Thyroid gland (tissue), 4 donors: ENCODE measurements around the gene TNS4. TPM values are rescaled to one million over a fixed set of nuclear protein-coding genes. Genes with fewer than 3 reads are reported as not detected.
A peak's percentile ranks its signal among the peaks of the same experiment; 100 is the strongest.

Experiments
- DNase-seq, 2 donors: peaks; one replicate each; pipeline ENCODE4 v3.0.0-alpha.2; 2019
- H3K27ac ChIP-seq, 3 donors: fragments of 200-600 bp; sonication (generic); 1 replicate in 2 of 3; 2 replicates in 1 of 3; pipeline ENCODE4 v1.5.1; 2016 to 2019; ENCODE audit warnings: mild to moderate bottlenecking in 1 of 3, moderate library complexity in 1 of 3
- H3K27me3 ChIP-seq: fragments of 200-600 bp; sonication (generic); one replicate; pipeline ENCODE4 v1.5.1; 2019
- H3K36me3 ChIP-seq, 2 donors: fragments of 200-600 bp; sonication (generic); one replicate each; pipeline ENCODE4 v1.5.1; 2016 to 2019
- H3K4me1 ChIP-seq, 2 donors: fragments of 200-600 bp; sonication (generic); one replicate each; pipeline ENCODE4 v1.5.1; 2017 to 2019
- H3K4me3 ChIP-seq, 3 donors: fragments of 200-600 bp; sonication (generic); replicated peaks in 1 of 3; 1 replicate in 2 of 3; 2 replicates in 1 of 3; pipeline ENCODE4 v1.5.1; 2016; ENCODE audit warnings: mild to moderate bottlenecking in 1 of 3
- H3K9me3 ChIP-seq: fragments of 200-600 bp; sonication (generic); one replicate; pipeline ENCODE4 v1.5.1; 2017
- CTCF ChIP-seq, 6 experiments: fragments of 200-600 bp in 3 of 6; fragments of 450-650 bp in 3 of 6; sonication (generic) in 3 of 6; IDR thresholded peaks; one replicate each; pipeline ENCODE4 v1.5.1; 2016 to 2019; ENCODE audit warnings: antibody characterized with exemption in 6 of 6, mild to moderate bottlenecking in 2 of 6, inconsistent platforms in 1 of 6, moderate library complexity in 1 of 6
- POLR2A ChIP-seq, 2 donors: fragments of 450-650 bp; IDR thresholded peaks; one replicate each; pipeline ENCODE4 v1.6.1; 2017; ENCODE audit warnings: antibody characterized with exemption in 2 of 2, mild to moderate bottlenecking in 2 of 2, moderate library complexity in 1 of 2
- WGBS, 2 donors: methylation state at CpG; one replicate each; pipeline ENCODE4 v1.1.5; 2017; 5-methylcytosine and 5-hydroxymethylcytosine counted together
- intact Hi-C: fragments of 100-400 bp; cut with DNase I; formaldehyde crosslinking; loops from one replicate; pipeline ENCODE4 v1.15.1; 2023
- total RNA-seq, 4 donors: library from RNA; depleted of rRNA; stranded (reverse); fragments of >200 nt; gene quantifications; one replicate each; pipeline ENCODE4 v1.2.3, GENCODE V29; 2016

The TNS4 gene
- total RNA-seq, 4 donors from 2014 or later = 5.4 to 24.7 (median 16.2) TPM

GRCh38 chr17:40541873-40542557 is 40.6 kb upstream of the TNS4 start:
- no peaks in the 10 kb centered on the region for H3K27me3 ChIP-seq
- 62 to 67% methylated on average over 16 to 18 of the region's 18 CpGs for WGBS, 2 donors
- no peaks in the 10 kb centered on the region for H3K36me3 ChIP-seq
- no peak overlapping the region for H3K4me3 ChIP-seq
- H3K27ac ChIP-seq = peak overlapping the region; percentile 75 to 99 (median 94)
- intact Hi-C loops = no loop called here
- peaks cover 28 to 69% of the 10 kb centered on the region in 2 donors for H3K4me1 ChIP-seq
- TF ChIP-seq CTCF (IDR thresholded peaks at IDR 0.05) = no peak
- peak in 1 of 2 donors; percentile 2 for TF ChIP-seq POLR2A (IDR thresholded peaks at IDR 0.05)
- DNase-seq = peak in 1 of 2 donors; percentile 34
- H3K9me3 ChIP-seq = no peaks in the 10 kb centered on the region

- WGBS, 2 donors = 70 to 74% methylated on average over 15 to 20 of the region's 20 CpGs
- Histone ChIP-seq H3K4me1 (peaks cover 36 to 76% of the 10 kb centered on the region in 2 donors), H3K36me3 (no peaks in the 10 kb centered on the region), H3K9me3 (no peaks in the 10 kb centered on the region), H3K4me3 (no peak overlapping the region), H3K27me3 (no peaks in the 10 kb centered on the region), H3K27ac (peak overlapping the region; percentile 75 to 99 (median 94))
- no peak for DNase-seq
- intact Hi-C loops = no loop called here
- TF ChIP-seq POLR2A (IDR thresholded peaks at IDR 0.05) (no peak), CTCF (IDR thresholded peaks at IDR 0.05) (no peak)
Measured at GRCh38 chr17:40541060-40541872, 39.8 kb upstream of the TNS4 start.

GRCh38 chr17:40540448-40540847 is 39.0 kb upstream of the TNS4 start:
- Histone ChIP-seq H3K27me3 (no peaks in the 10 kb centered on the region), H3K36me3 (no peaks in the 10 kb centered on the region), H3K4me3 (no peak overlapping the region), H3K4me1 (peaks cover 42 to 84% of the 10 kb centered on the region in 2 donors), H3K27ac (peak overlapping the region in 2 of 3 donors; percentile 94 to 99), H3K9me3 (no peaks in the 10 kb centered on the region)
- intact Hi-C loops = no loop called here
- WGBS, 2 donors = 92 to 93% methylated on average over 8 of the region's 8 CpGs
- no peak for DNase-seq
- TF ChIP-seq POLR2A (IDR thresholded peaks at IDR 0.05) (no peak), CTCF (IDR thresholded peaks at IDR 0.05) (no peak)

- intact Hi-C loops = no loop called here
- TF ChIP-seq POLR2A (IDR thresholded peaks at IDR 0.05) (no peak), CTCF (IDR thresholded peaks at IDR 0.05) (no peak)
- Histone ChIP-seq H3K27ac (peak overlapping the region; percentile 94 to 99 (median 99)), H3K4me1 (peaks cover 47 to 90% of the 10 kb centered on the region in 2 donors), H3K27me3 (no peaks in the 10 kb centered on the region), H3K36me3 (no peaks in the 10 kb centered on the region), H3K4me3 (no peak overlapping the region), H3K9me3 (no peaks in the 10 kb centered on the region)
- 81 to 90% methylated on average over 6 to 9 of the region's 9 CpGs for WGBS, 2 donors
- no peak for DNase-seq
Measured at GRCh38 chr17:40539711-40540411, 38.4 kb upstream of the TNS4 start.
